ENCODE results near the gene GNG7.

Gene GNG7

GRCh38 chr19:2740314-2740656, 37.8 kb upstream of the GNG7 start:
- Histone ChIP-seq H3K9ac (ENCODE audit: low read length) (no peak overlapping the region), H3K4me2 (ENCODE audit: low read depth, low read length) (peak overlapping the region; percentile 25; the same call in 1 of the 2 replicates), H3F3A (ENCODE audit: insufficient read depth, low read length) (no peaks in the 10 kb centered on the region; the same call in 1 of the 2 replicates), H3K79me2 (ENCODE audit: low read length) (peaks cover 35% of the 10 kb centered on the region), H4K20me1 (ENCODE audit: insufficient read depth, low read length) (no peaks in the 10 kb centered on the region), H3K4me3 (ENCODE audit: low read length) (no peak overlapping the region), H2AFZ (ENCODE audit: low read length) (peak overlapping the region; percentile 27), H3K9me2 (replicated peaks; ENCODE audit: insufficient read depth, low read length) (no peaks in the 10 kb centered on the region), H3K9me3 (replicated peaks; ENCODE audit: insufficient read depth, low read length) (no peaks in the 10 kb centered on the region), H3K27ac (ENCODE audit: low read length) (no peak overlapping the region), H3K27me3 (replicated peaks; ENCODE audit: insufficient read depth, low read length) (no peaks in the 10 kb centered on the region), H3K36me3 (replicated peaks; ENCODE audit: insufficient read depth, low read length) (no peaks in the 10 kb centered on the region; the same call in 1 of the 2 replicates), H3K4me1 (ENCODE audit: low read length) (no peaks in the 10 kb centered on the region)
- no peak for TF ChIP-seq EZH2phosphoT487 (IDR thresholded peaks at IDR 0.05; ENCODE audit: low read length)
- TF ChIP-seq, protein P1, sequence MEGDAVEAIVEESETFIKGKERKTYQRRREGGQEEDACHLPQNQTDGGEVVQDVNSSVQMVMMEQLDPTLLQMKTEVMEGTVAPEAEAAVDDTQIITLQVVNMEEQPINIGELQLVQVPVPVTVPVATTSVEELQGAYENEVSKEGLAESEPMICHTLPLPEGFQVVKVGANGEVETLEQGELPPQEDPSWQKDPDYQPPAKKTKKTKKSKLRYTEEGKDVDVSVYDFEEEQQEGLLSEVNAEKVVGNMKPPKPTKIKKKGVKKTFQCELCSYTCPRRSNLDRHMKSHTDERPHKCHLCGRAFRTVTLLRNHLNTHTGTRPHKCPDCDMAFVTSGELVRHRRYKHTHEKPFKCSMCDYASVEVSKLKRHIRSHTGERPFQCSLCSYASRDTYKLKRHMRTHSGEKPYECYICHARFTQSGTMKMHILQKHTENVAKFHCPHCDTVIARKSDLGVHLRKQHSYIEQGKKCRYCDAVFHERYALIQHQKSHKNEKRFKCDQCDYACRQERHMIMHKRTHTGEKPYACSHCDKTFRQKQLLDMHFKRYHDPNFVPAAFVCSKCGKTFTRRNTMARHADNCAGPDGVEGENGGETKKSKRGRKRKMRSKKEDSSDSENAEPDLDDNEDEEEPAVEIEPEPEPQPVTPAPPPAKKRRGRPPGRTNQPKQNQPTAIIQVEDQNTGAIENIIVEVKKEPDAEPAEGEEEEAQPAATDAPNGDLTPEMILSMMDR (IDR thresholded peaks at IDR 0.05; ENCODE audit: low read length), result no peak
- TF ChIP-seq EZH2 (optimal IDR thresholded peaks at IDR 0.05; ENCODE audit: low read depth, low read length), result no peak
- DNase-seq, result no peak

DNA sequence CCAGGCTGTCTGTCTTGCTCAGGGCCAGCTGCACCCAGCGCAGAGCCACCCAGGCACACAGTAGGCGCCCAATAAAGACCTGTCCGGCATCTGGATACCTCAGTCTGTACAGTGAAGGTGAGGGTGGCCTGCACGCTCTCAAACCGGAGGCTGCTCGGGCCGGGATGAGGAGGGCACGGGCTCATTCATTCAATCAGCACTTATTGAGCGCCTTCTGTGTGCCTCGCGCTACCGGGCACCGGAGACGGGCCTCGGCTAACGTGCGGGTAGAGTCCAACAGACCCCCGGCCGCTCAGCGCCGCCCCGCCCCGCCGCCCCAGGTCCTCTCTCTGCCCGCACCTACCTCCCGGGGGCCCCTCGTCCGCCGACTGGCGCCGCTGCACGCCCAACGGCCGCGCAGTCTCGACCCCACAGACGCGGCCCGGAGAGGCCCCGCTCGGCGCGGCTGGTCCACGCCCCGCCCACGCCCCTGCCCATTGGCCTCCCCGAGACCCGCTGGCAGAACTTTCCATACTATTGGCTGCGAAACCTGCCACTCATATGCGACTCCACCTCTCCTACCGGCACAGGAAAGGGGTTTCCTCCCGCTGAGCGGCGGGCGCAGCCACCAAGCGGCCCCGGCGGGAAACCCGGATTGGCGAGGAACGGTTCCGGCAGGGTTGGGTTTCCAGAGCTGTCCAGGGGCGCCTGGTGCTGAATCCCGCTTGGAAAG, 37.3 kb upstream of the GNG7 start, which contains the start of gene SLC39A3:
SLC39A3 (minus strand) TSS at position 416 of the 712 bp plus-strand sequence. CDS start 2,760 bp downstream, outside the sequence.
- Histone ChIP-seq H2AFZ (ENCODE audit: low read length) (peak within 1 kb of the TSS; percentile 92), H3K27ac (ENCODE audit: low read length) (peak within 1 kb of the TSS; percentile 6; the same call in 1 of the 2 replicates), H3K27me3 (replicated peaks; ENCODE audit: insufficient read depth, low read length) (no peaks in the 10 kb centered on the region), H3K4me3 (ENCODE audit: low read length) (peak within 1 kb of the TSS; percentile 97), H3K4me1 (ENCODE audit: low read length) (no peaks in the 10 kb centered on the region), H3K9me3 (replicated peaks; ENCODE audit: insufficient read depth, low read length) (no peaks in the 10 kb centered on the region), H3K9ac (ENCODE audit: low read length) (peak within 1 kb of the TSS; percentile 79), H4K20me1 (ENCODE audit: insufficient read depth, low read length) (no peaks in the 10 kb centered on the region), H3K4me2 (ENCODE audit: low read depth, low read length) (peak within 1 kb of the TSS; percentile 70), H3F3A (ENCODE audit: insufficient read depth, low read length) (no peaks in the 10 kb centered on the region; the same call in 1 of the 2 replicates), H3K36me3 (replicated peaks; ENCODE audit: insufficient read depth, low read length) (no peaks in the 10 kb centered on the region; the same call in 1 of the 2 replicates), H3K79me2 (ENCODE audit: low read length) (peaks cover 35% of the 10 kb centered on the region), H3K9me2 (replicated peaks; ENCODE audit: insufficient read depth, low read length) (no peaks in the 10 kb centered on the region)
- TF ChIP-seq, protein P1 (IDR thresholded peaks at IDR 0.05; ENCODE audit: low read length), result no peak
- TF ChIP-seq EZH2 (optimal IDR thresholded peaks at IDR 0.05; ENCODE audit: low read depth, low read length) (no peak), EZH2phosphoT487 (IDR thresholded peaks at IDR 0.05; ENCODE audit: low read length) (no peak)
- DNase-seq, result peak; percentile 99

- no peak overlapping the region for H3K9ac ChIP-seq (ENCODE audit: low read length)
- DNase-seq, result no peak
- H3K4me2 ChIP-seq (ENCODE audit: low read depth, low read length), result no peak overlapping the region
- H2AFZ ChIP-seq (ENCODE audit: low read length), result no peak overlapping the region
- no peak overlapping the region for H3K27ac ChIP-seq (ENCODE audit: low read length)
- H3F3A ChIP-seq (ENCODE audit: insufficient read depth, low read length), result no peaks in the 10 kb centered on the region; the same call in 1 of the 2 replicates
- no peak overlapping the region for H3K4me3 ChIP-seq (ENCODE audit: low read length)
- TF ChIP-seq EZH2 (optimal IDR thresholded peaks at IDR 0.05; ENCODE audit: low read depth, low read length), result no peak
- H3K27me3 ChIP-seq (replicated peaks; ENCODE audit: insufficient read depth, low read length), result no peaks in the 10 kb centered on the region
- H3K9me2 ChIP-seq (replicated peaks; ENCODE audit: insufficient read depth, low read length), result no peaks in the 10 kb centered on the region
- H3K9me3 ChIP-seq (replicated peaks; ENCODE audit: insufficient read depth, low read length), result no peaks in the 10 kb centered on the region
- H3K79me2 ChIP-seq (ENCODE audit: low read length), result peaks cover 35% of the 10 kb centered on the region
- no peaks in the 10 kb centered on the region for H4K20me1 ChIP-seq (ENCODE audit: insufficient read depth, low read length)
- H3K36me3 ChIP-seq (replicated peaks; ENCODE audit: insufficient read depth, low read length), result no peaks in the 10 kb centered on the region; the same call in 1 of the 2 replicates
- no peaks in the 10 kb centered on the region for H3K4me1 ChIP-seq (ENCODE audit: low read length)
Observed at GRCh38 chr19:2736550-2737190, 34.2 kb upstream of the GNG7 start.

Measured in MM.1S (cell line).